Epithelial cell of proximal tubule (primary cell): ENCODE data around the gene CLMP. TPM values are rescaled to one million over a fixed set of nuclear protein-coding genes. Genes with fewer than 3 reads are reported as not detected.
A peak's percentile ranks its signal among the peaks of the same experiment; 100 is the strongest.
"Not testable (repeated sequence)": the region's sequence is repeated elsewhere in the genome, so short reads cannot be mapped to it uniquely, and the experiment has no call there.

Experiments
- DNase-seq: peaks from one replicate; pipeline ENCODE4 v3.0.0-alpha.2; 2011; ENCODE audit warnings: low read depth
- H3K4me3 ChIP-seq: 2 replicates; pipeline ENCODE4 v1.5.1; 2011; ENCODE audit warnings: low read depth, mild to moderate bottlenecking, low read length
- CTCF ChIP-seq: conservative IDR thresholded peaks from 2 replicates; pipeline ENCODE4 v1.5.1; 2012; ENCODE audit warnings: low read depth, mild to moderate bottlenecking, low read length
- total RNA-seq: library from RNA; depleted of rRNA; stranded (reverse); fragments of >200 nt; gene quantifications from 2 replicates; pipeline ENCODE4 v1.2.3, GENCODE V29; 2015

CLMP gene
- total RNA-seq, 1 donor from 2014 or later: 19.0 TPM

GRCh38 chr11:123103326-123103980, 91.6 kb downstream of the CLMP start:
- peak; percentile 73 for TF ChIP-seq CTCF
- no peak overlapping the region for H3K4me3 ChIP-seq
- no peak for DNase-seq

- H3K4me3 ChIP-seq: no peak overlapping the region
- TF ChIP-seq CTCF: no peak
- DNase-seq: no peak
Observed at GRCh38 chr11:123100379-123101085, 94.5 kb downstream of the CLMP start.

- no peak for TF ChIP-seq CTCF
- no peak overlapping the region for H3K4me3 ChIP-seq
Observed at GRCh38 chr11:123098990-123099389, 96.1 kb downstream of the CLMP start.

GRCh38 chr11:123093739-123094138, 101.3 kb downstream of the CLMP start:
- DNase-seq: no peak
- no peak overlapping the region for H3K4me3 ChIP-seq
- TF ChIP-seq CTCF: no peak

More at GRCh38 chr11:123098990-123099389, 96.1 kb downstream of the CLMP start:
- no peak for DNase-seq

GRCh38 chr11:123091506-123091905, 103.5 kb downstream of the CLMP start:
- TF ChIP-seq CTCF: no peak
- H3K4me3 ChIP-seq: no peak overlapping the region
- no peak for DNase-seq

- DNase-seq: not testable (repeated sequence)
Observed at GRCh38 chr11:123090168-123090567, 104.9 kb downstream of the CLMP start.

GRCh38 chr11:123088896-123089295, 106.2 kb downstream of the CLMP start:
- not testable (repeated sequence) for DNase-seq

More at GRCh38 chr11:123090168-123090567, 104.9 kb downstream of the CLMP start:
- H3K4me3 ChIP-seq: not testable (repeated sequence)

GRCh38 chr11:123087657-123088056, 107.4 kb downstream of the CLMP start:
- not testable (repeated sequence) for DNase-seq, H3K4me3 ChIP-seq

More at GRCh38 chr11:123088896-123089295, 106.2 kb downstream of the CLMP start:
- not testable (repeated sequence) for H3K4me3 ChIP-seq
